ENCODE data around the gene HIP1R. TPM values are rescaled to one million over a fixed set of nuclear protein-coding genes. Genes with fewer than 3 reads are reported as not detected.
A peak's percentile ranks its signal among the peaks of the same experiment; 100 is the strongest.

The HIP1R gene
- total and polyA plus RNA-seq, 2 of the 4 experiments (the other 2 are of a cell fraction) = 13.8 to 18.5 TPM

- H3K4me1 ChIP-seq (ENCODE audit: control insufficient read depth, insufficient read depth, low read length) = peaks cover 27% of the 10 kb centered on the region
- no peak overlapping the region for H3K27ac ChIP-seq (ENCODE audit: insufficient read depth, low read length)
- in situ Hi-C loops (cut with MboI; ENCODE audit: low sequenced_read_pairs) = loop anchor here (5.0 kb wide), 1 partner anchor 79 kb away; no protein-coding TSS in a partner anchor
- TF ChIP-seq MAFK (IDR thresholded peaks at IDR 0.05; ENCODE audit: low read depth, low read length) (peak; percentile 38; the same call in 1 of the 2 replicates), FOS (IDR thresholded peaks at IDR 0.05; ENCODE audit: low read depth, low read length) (no peak), MAZ (IDR thresholded peaks at IDR 0.05; ENCODE audit: borderline replicate concordance, low read depth, low read length) (no peak), CHD1 (IDR thresholded peaks at IDR 0.05; ENCODE audit: low read depth, low read length) (no peak)
- H2BK5ac ChIP-seq (ENCODE audit: low read depth, low read length, poor library complexity, severe bottlenecking) = no peak overlapping the region
- no peak overlapping the region for H3K18ac ChIP-seq (ENCODE audit: low read depth, low read length)
- no peak overlapping the region; the same call in 1 of the 2 replicates for H2BK120ac ChIP-seq (ENCODE audit: low read depth, low read length)
- WGBS, 2 experiments (ENCODE audit: extremely low coverage in 2 of 2, insufficient read length in 1 of 2) = no CpG with 5 or more reads among the region's 12 CpGs
- H4K8ac ChIP-seq (ENCODE audit: low read depth in 2 of 2, low read length in 2 of 2) = no peak overlapping the region; a peak in 1 of 4 replicates
- no peaks in the 10 kb centered on the region for H3K9me3 ChIP-seq (ENCODE audit: control insufficient read depth, insufficient read depth, low read length)
- BruUV-seq (replicated peaks) = no TSS peak
- H4K5ac ChIP-seq (ENCODE audit: low read depth, low read length) = no peak overlapping the region
- peaks cover 3% of the 10 kb centered on the region; the same call in 1 of the 2 replicates for H3K9me1 ChIP-seq (ENCODE audit: insufficient read depth, low read length)
- ATAC-seq (ENCODE audit: low read depth) (no peak), DNase-seq (no peak)
- H3K14ac ChIP-seq (replicated peaks; ENCODE audit: low read depth, low read length) = 0 out of 2 replicates have a peak overlapping the region, but pooled peaks have one; percentile 5
- peak overlapping the region; percentile 48; the same call in 1 of the 2 replicates for H2AK5ac ChIP-seq (ENCODE audit: low read depth, low read length)
- peaks cover 39% of the 10 kb centered on the region for H4K20me1 ChIP-seq (ENCODE audit: insufficient read depth, low read length)
- no peak overlapping the region for H3K9ac ChIP-seq (ENCODE audit: low read depth, low read length)
- dilution Hi-C loops (cut with HindIII; ENCODE audit: low sequenced_read_pairs, unreplicated experiment) = no loop called here
- peak overlapping the region; percentile 57 for H2AK9ac ChIP-seq (replicated peaks; ENCODE audit: low read depth, low read length, poor library complexity)
- ChIA-PET POLR2A (ENCODE audit: unreplicated experiment) (no interaction called here), CTCF (no interaction called here)
- intact Hi-C loops (cut with micrococcal nuclease) = no loop called here
- no peak overlapping the region for H4K91ac ChIP-seq (ENCODE audit: insufficient read depth, low read depth, low read length)
- H3K79me1 ChIP-seq (ENCODE audit: low read depth in 1 of 2, low read length in 2 of 2) = peaks cover 48 to 90% of the 10 kb centered on the region in 2 experiments
- H3K36me3 ChIP-seq (ENCODE audit: control insufficient read depth, insufficient read depth, low read length) = peaks cover 23% of the 10 kb centered on the region
- H3K56ac ChIP-seq (ENCODE audit: extremely low read depth, insufficient read depth, low read length) = no peak overlapping the region
- H2AFZ ChIP-seq (replicated peaks; ENCODE audit: low read length, poor library complexity) = no peak overlapping the region
- H3K4ac ChIP-seq (ENCODE audit: low read depth, low read length) = no peak overlapping the region
- no peak overlapping the region for H3K4me2 ChIP-seq (ENCODE audit: low read depth, low read length)
- H2BK15ac ChIP-seq (ENCODE audit: low read depth, low read length) = no peak overlapping the region
- H2BK20ac ChIP-seq (ENCODE audit: low read depth, low read length) = no peak overlapping the region
- peak overlapping the region; percentile 1; the same call in 1 of the 2 replicates for H3K23ac ChIP-seq (ENCODE audit: low read depth, low read length)
- H3K4me3 ChIP-seq (ENCODE audit: insufficient read depth, low read depth, low read length) = no peak overlapping the region
- no peaks in the 10 kb centered on the region for H3K27me3 ChIP-seq (ENCODE audit: control insufficient read depth, insufficient read depth, low read length)
Measured at GRCh38 chr12:122872815-122873361, 37.6 kb downstream of the HIP1R start.

All from IMR-90 (cell line).